ENCODE results near the gene DEFB128.

DEFB128 gene

DNA sequence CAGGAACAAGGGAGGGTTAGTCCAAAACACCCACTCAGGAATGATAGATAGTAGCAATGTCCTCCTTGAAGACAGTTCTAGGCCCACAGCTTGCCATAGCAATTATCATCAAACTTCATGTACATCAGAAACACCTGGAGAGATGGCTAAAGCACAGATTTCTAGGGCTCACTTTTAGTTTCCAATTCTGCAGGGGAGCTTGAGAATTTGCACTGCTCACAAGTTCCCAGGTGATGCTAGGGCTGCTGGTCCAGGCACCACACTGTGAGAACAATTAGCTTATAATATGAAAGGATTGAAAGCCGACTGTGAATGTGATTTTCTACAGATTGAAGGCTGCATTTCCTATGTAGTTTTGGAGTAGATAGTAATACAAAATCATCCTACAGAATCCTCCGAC lies 43.6 kb downstream of the DEFB128 start:
- no peak for DNase-seq

GRCh38 chr20:142290-142689 lies 47.2 kb downstream of the DEFB128 start, which contains the start of gene DEFB126:
Gene DEFB126, plus strand, starts transcription at chr20:142590. Its CDS starts 39 bp downstream, at chr20:142629.
- no peak for DNase-seq
